K562 (cell line): Measurements from ENCODE around the gene MYO3B. TPM values are rescaled to one million over a fixed set of nuclear protein-coding genes. Genes with fewer than 3 reads are reported as not detected.

Experiments
- ATF1 ChIP-seq, 2 experiments: fragments of 450-650 bp in 1 of 2; IDR thresholded peaks; 2 replicates each; pipeline ENCODE4 v1.6.1; 2016; ENCODE audit warnings: missing compliant biosample characterization in 1 of 2, missing genetic modification characterization in 1 of 2
- BCOR ChIP-seq: fragments of 450-650 bp; IDR thresholded peaks from 2 replicates; pipeline ENCODE4 v1.6.1; 2016
- BRD9 ChIP-seq: fragments of 450-650 bp; IDR thresholded peaks from 2 replicates; pipeline ENCODE4 v1.6.1; 2018; ENCODE audit warnings: low read depth; ENCODE audit not compliant: partially characterized antibody
- EGR1 ChIP-seq: fragments of 450-650 bp; conservative IDR thresholded peaks from 2 replicates; pipeline ENCODE4 v1.6.1; 2017; ENCODE audit warnings: mild to moderate bottlenecking
- ESRRA ChIP-seq: fragments of 450-650 bp; IDR thresholded peaks from 2 replicates; pipeline ENCODE4 v1.6.1; 2014; ENCODE audit warnings: low read depth, mild to moderate bottlenecking, moderate library complexity, borderline replicate concordance
- FOS ChIP-seq: IDR thresholded peaks from 3 replicates; pipeline ENCODE4 v1.6.1; 2011; ENCODE audit not compliant: insufficient read length; ENCODE audit errors: extremely low read depth
- FOXO4 ChIP-seq: fragments of 450-650 bp; formaldehyde crosslinking; IDR thresholded peaks from 2 replicates; pipeline ENCODE4 v1.4.0; 2020; ENCODE audit warnings: mild to moderate bottlenecking, moderate library complexity
- GMEB1 ChIP-seq: fragments of 250-450 bp; sonication (Bioruptor Pico); IDR thresholded peaks from 2 replicates; pipeline ENCODE4 v1.4.0; 2020; ENCODE audit warnings: mild to moderate bottlenecking
- HMBOX1 ChIP-seq: sonication (generic); IDR thresholded peaks from 2 replicates; pipeline ENCODE4 v1.6.1; 2016
- HOMEZ ChIP-seq: fragments of 250-450 bp; sonication (Bioruptor Pico); IDR thresholded peaks from 2 replicates; pipeline ENCODE4 v1.4.0; 2020; ENCODE audit warnings: mild to moderate bottlenecking, moderate library complexity
- KDM1A ChIP-seq, 2 experiments: fragments of 450-650 bp; IDR thresholded peaks; 2 replicates each; pipeline ENCODE4 v1.6.1; 2016; ENCODE audit warnings: mild to moderate bottlenecking in 2 of 2
- KLF1 ChIP-seq: fragments of 450-650 bp; IDR thresholded peaks from 2 replicates; pipeline ENCODE4 v1.6.1; 2016; ENCODE audit warnings: missing genetic modification characterization, missing compliant biosample characterization
- MAFG ChIP-seq: fragments of 450-650 bp; conservative IDR thresholded peaks from 2 replicates; pipeline ENCODE4 v1.6.1; 2016; ENCODE audit warnings: missing genetic modification characterization, missing compliant biosample characterization
- PBX2 ChIP-seq, 2 experiments: IDR thresholded peaks in 1 of 2; conservative IDR thresholded peaks in 1 of 2; 2 replicates each; pipeline ENCODE4 v1.6.1; 2016; ENCODE audit warnings: low read depth in 2 of 2, mild to moderate bottlenecking in 1 of 2, missing compliant biosample characterization in 1 of 2, missing genetic modification characterization in 1 of 2, moderate library complexity in 1 of 2
- PRMT5 ChIP-seq: sonication (generic); formaldehyde crosslinking; IDR thresholded peaks from 2 replicates; pipeline ENCODE4 v1.5.0; 2020; ENCODE audit warnings: missing genetic modification reagents
- RUNX1 ChIP-seq: sonication (generic); IDR thresholded peaks from 2 replicates; pipeline ENCODE4 v1.6.1; 2016; ENCODE audit warnings: antibody characterized with exemption, low read depth
- TEAD4 ChIP-seq, 2 experiments: sonication (generic) in 1 of 2; formaldehyde crosslinking in 1 of 2; IDR thresholded peaks; 2 replicates each; pipeline versions ENCODE4 v1.6.1 to v1.8.0; 2012 to 2022; ENCODE audit warnings: borderline replicate concordance in 1 of 2, inconsistent platforms in 1 of 2, low read length in 1 of 2, mild to moderate bottlenecking in 1 of 2, missing genetic modification reagents in 1 of 2
- ZNF140 ChIP-seq: fragments of 250-450 bp; sonication (Bioruptor Pico); IDR thresholded peaks from 2 replicates; pipeline ENCODE4 v1.8.0; 2021; ENCODE audit warnings: moderate library complexity, mild to moderate bottlenecking, inconsistent platforms
- ZNF239 ChIP-seq: fragments of 250-450 bp; sonication (Bioruptor Pico); IDR thresholded peaks from 2 replicates; pipeline ENCODE4 v1.4.0; 2020; ENCODE audit warnings: mild to moderate bottlenecking
- polyA plus RNA-seq, 8 experiments: library from polyadenylated mRNA; depleted of rRNA in 4 of 8; stranded (reverse) in 5 of 8; unstranded in 3 of 8; fragments of >200 nt; fragmentation: Nextera tagmentation in 2 of 8; fragmentation: Illumina TruSeq in 1 of 8; extraction: Ambion mirVana in 2 of 8; extraction: Trizol in 1 of 8; gene quantifications; 2 replicates each; pipeline versions ENCODE4 v1.2.1 to v1.2.3, GENCODE V29; 2011 to 2014; ENCODE audit warnings: inconsistent platforms in 1 of 8, missing spikeins in 1 of 8
- total RNA-seq, 7 experiments: library from RNA; depleted of rRNA in 6 of 7; stranded (reverse); fragments of >200 nt in 6 of 7; fragmentation: Illumina TruSeq in 2 of 7; extraction: Trizol in 2 of 7; gene quantifications; 2 replicates each; pipeline versions ENCODE4 v1.2.1 to v1.2.3, GENCODE V29; 2011 to 2021; ENCODE audit warnings: low replicate concordance in 1 of 7

Gene MYO3B
- total and polyA plus RNA-seq, 9 of the 15 experiments (the other 6 are each of a cell fraction or from before 2014, with no cell fraction given) = 2.7 to 6.5 (median 3.6) TPM

GRCh38 chr2:170365686-170366085 is 187.7 kb downstream of the MYO3B start (continued):
- TF ChIP-seq GMEB1 (CRISPR knock-in tag) = no peak
- no peak for TF ChIP-seq PBX2 (CRISPR knock-in tag; IDR thresholded peaks at IDR 0.05; ENCODE audit: low read depth)
- 0 out of 2 replicates have a peak, but pooled peaks have one; percentile 12 for TF ChIP-seq PBX2 (tag; conservative IDR thresholded peaks at IDR 0.05; ENCODE audit: low read depth)
- no peak for TF ChIP-seq BCOR
- TF ChIP-seq MAFG = no peak; the same call in 1 of the 2 replicates
- no peak for TF ChIP-seq ZNF140
- peak; percentile 53 for TF ChIP-seq TEAD4 (IDR thresholded peaks at IDR 0.05; ENCODE audit: low read length)
- TF ChIP-seq TEAD4 (CRISPR knock-in tag; IDR thresholded peaks at IDR 0.05; ENCODE audit: borderline replicate concordance) = no peak
- TF ChIP-seq ESRRA = no peak
- TF ChIP-seq FOS = no peak
- TF ChIP-seq KLF1 (tag) = no peak
- no peak for TF ChIP-seq PRMT5 (CRISPR knock-in tag)
- no peak for TF ChIP-seq HOMEZ
- TF ChIP-seq EGR1 = no peak
- no peak for TF ChIP-seq BRD9
- TF ChIP-seq HMBOX1 = 0 out of 2 replicates have a peak, but pooled peaks have one; percentile 21
- no peak for TF ChIP-seq KDM1A (IDR thresholded peaks at IDR 0.05)
- TF ChIP-seq ZNF239 (CRISPR knock-in tag) = no peak
- no peak for TF ChIP-seq FOXO4 (CRISPR knock-in tag)
- no peak for TF ChIP-seq RUNX1
- no peak for TF ChIP-seq ATF1 (CRISPR knock-in tag; IDR thresholded peaks at IDR 0.05)
- no peak for TF ChIP-seq ATF1 (tag; IDR thresholded peaks at IDR 0.05)
